HG02571 (cell line): ENCODE measurements around the gene RAB24.

Experiments used
- ATAC-seq: cut with Tn5 transposase; IDR thresholded peaks from one replicate; pipeline ENCODE4 v1.9.1; 2021; ENCODE audit warnings: mild to moderate bottlenecking, moderate library complexity; ENCODE audit not compliant: unreplicated experiment

RAB24 gene

DNA sequence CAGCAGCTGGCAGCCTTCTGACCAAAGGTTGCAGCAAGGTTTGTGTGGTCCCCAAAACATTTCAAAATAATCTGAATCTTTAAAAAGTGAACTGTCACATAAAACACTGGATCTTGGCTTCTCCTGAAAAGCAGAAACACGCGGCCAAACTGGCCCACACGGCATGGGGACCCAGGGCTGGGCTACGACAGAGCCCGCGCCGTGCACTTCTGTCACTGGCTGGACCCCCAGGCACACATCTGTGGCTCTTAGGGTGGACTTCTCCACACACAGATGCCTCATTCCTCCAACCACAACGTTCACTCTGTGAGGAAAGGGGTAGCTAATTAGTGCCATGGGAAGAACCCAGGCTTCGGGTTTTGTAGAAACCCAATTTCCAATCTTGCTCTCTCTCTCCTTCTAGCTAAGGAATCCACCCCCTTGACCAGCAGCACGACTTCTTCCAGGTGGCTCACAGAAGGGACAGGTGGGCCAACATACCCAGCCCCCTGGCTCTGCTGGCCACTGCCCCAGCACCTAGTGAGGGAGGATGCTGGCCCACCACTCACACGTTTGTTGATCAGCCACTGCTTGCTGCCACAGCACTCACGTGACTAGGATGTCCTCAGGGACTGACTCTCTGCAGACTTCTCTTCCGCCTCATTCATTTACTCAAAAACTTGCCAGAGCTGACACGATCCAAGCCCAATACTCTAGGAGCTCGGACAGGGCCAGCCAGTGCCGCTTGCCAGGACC, 30.1 kb upstream of the RAB24 start:
- ATAC-seq: no peak

GRCh38 chr5:177332896-177333260, 29.4 kb upstream of the RAB24 start:
- ATAC-seq: no peak

- no peak for ATAC-seq
These were observed 28.7 kb upstream of the RAB24 start for GRCh38 chr5:177332031-177332895.

DNA sequence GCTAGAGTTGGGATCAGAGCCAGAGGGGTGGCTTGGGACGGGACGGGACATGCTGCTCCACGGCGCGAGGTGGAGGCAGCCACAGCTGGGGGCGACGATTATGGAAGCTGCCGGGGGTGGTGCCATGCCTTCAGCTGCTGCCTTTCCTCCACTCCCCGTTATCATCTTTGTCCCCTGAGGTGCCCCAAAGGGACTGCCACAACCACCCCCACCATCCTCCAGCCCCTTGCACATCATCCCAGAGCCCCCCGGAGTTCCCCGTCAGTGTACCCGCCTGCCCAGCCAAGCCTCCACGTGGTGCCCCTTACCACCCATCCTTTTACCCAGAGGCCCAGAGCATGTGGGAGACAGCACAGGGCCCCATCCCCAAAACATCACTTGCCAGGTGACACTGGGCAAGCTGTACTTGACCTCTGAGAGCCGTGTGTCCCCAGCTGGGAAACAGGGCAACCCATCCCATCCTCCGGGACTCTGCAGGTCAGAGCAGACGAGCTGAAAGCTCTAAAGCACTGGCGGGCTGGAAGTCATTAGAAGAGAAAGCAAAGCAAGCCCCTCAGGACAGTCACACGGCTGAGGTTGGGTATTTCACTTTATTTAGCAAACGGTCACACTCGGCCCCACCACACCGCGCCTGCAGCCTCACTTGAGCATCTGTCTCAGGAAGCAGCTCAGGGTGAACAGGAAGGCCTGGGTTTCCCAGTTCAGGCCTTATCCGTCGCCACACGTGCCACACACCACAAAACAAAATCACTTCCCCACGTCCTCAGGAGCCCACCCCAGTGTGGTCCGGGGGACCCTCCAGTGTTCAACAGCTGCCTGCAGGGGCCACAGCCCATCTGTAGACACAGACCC, 27.7 kb upstream of the RAB24 start:
- no peak for ATAC-seq

DNA sequence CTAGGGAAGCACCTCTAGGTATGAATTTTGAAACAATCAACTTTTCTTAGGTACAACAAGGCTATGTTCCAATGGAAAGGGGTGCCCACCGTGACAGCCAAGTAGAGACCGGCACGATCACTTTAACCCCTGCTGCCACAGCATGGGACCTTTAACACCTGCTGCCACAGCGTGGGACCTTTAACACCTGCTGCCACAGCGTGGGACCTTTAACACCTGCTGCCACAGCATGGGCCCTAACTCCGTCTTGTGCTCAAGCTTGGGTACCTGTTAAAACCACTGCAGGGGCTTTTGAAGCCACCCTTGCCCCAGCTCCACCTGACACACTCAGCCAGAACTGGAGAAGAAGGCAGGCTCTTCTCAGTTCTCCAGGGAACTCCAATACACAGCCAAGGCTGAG, 26.4 kb upstream of the RAB24 start:
- no peak for ATAC-seq

- ATAC-seq: no peak
These were observed 25.2 kb upstream of the RAB24 start for GRCh38 chr5:177328545-177329231.

GRCh38 chr5:177327539-177328522, 24.3 kb upstream of the RAB24 start:
- ATAC-seq: no peak

GRCh38 chr5:177325868-177326381, 22.4 kb upstream of the RAB24 start:
- ATAC-seq: no peak

- no peak for ATAC-seq
These were observed 17.4 kb upstream of the RAB24 start for GRCh38 chr5:177320879-177321278.

GRCh38 chr5:177319913-177320588, 16.5 kb upstream of the RAB24 start:
- ATAC-seq: no peak

DNA sequence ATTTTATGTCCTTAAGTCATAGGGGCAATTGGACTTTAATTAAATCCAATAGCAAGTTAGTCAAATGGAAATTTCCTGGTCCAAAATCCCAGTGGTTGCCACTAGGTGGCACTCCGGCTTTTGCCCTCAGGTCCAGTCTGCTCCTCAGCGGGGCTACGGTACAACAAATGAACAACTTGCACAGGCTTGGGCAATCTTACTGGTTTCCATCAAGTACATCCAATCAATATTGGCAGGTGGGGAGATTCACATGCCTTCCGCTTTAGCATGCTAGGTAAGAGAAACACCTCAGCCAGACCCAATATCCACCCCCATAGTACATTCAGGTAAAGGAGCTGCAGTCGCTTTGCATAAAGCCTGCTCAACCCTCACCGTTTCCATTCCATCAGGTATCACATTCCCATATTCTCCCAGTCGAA, 14.4 kb upstream of the RAB24 start:
- no peak for ATAC-seq

DNA sequence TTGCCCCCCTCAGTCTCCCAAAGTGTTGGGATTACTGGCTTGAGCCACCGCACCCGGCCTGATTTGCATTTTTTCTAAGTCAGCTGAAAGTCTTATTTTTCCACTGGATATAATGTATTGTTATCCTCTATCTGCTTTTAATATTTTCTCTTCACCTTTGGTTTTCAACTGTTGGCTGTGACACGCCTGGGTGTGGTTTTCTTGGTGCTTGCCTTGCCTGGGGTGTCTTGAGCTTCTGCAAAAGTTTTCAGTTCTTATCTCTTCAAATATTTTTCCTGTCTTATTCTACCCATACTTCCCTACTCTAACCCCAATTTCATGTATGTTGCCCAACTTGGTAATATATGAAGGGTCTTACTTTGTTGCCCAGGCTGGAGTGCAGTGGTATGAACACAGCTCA, 12.5 kb upstream of the RAB24 start:
- no peak for ATAC-seq

GRCh38 chr5:177315411-177315810, 11.9 kb upstream of the RAB24 start:
- no peak for ATAC-seq

GRCh38 chr5:177314376-177315342, 11.1 kb upstream of the RAB24 start:
- ATAC-seq: no peak

- no peak for ATAC-seq
These were observed 10.2 kb upstream of the RAB24 start for GRCh38 chr5:177313561-177314259.

- ATAC-seq: no peak
These were observed 9.2 kb upstream of the RAB24 start for GRCh38 chr5:177312649-177313181.
